ENCODE measurements around the gene CASTOR2. TPM values are rescaled to one million over a fixed set of nuclear protein-coding genes. Genes with fewer than 3 reads are reported as not detected.
"Not testable (repeated sequence)": the region's sequence is repeated elsewhere in the genome, so short reads cannot be mapped to it uniquely, and the experiment has no call there.

CASTOR2 gene
- 5.6 and 7.3 TPM in 2 replicates for total RNA-seq (2014; rRNA removed; shearing (Covaris generic))

- DNase-seq (ENCODE audit: low read depth): not testable (repeated sequence)
Observed at GRCh38 chr7:74964511-74965119, at the start of gene CASTOR2. CASTOR2 (plus strand) TSS chr7:74964705; CDS start chr7:74964986, 281 bp downstream.

GRCh38 chr7:74922321-74922890 is 42.1 kb upstream of the CASTOR2 start:
- not testable (repeated sequence) for DNase-seq (ENCODE audit: low read depth)

GRCh38 chr7:74923644-74924043 is 40.9 kb upstream of the CASTOR2 start:
- DNase-seq (ENCODE audit: low read depth): not testable (repeated sequence)

- not testable (repeated sequence) for DNase-seq (ENCODE audit: low read depth)
Observed at GRCh38 chr7:74926968-74927367, 37.5 kb upstream of the CASTOR2 start.

- DNase-seq (ENCODE audit: low read depth): not testable (repeated sequence)
Observed at GRCh38 chr7:74931563-74932328, 32.8 kb upstream of the CASTOR2 start.

- not testable (repeated sequence) for DNase-seq (ENCODE audit: low read depth)
Observed at GRCh38 chr7:74939429-74939828, 25.1 kb upstream of the CASTOR2 start.

GRCh38 chr7:74941302-74942069 is 23.0 kb upstream of the CASTOR2 start:
- not testable (repeated sequence) for DNase-seq (ENCODE audit: low read depth)

GRCh38 chr7:74943923-74944322 is 20.6 kb upstream of the CASTOR2 start:
- not testable (repeated sequence) for DNase-seq (ENCODE audit: low read depth)

GRCh38 chr7:74947741-74948140 is 16.8 kb upstream of the CASTOR2 start:
- not testable (repeated sequence) for DNase-seq (ENCODE audit: low read depth)

GRCh38 chr7:74953774-74954173 is 10.7 kb upstream of the CASTOR2 start:
- not testable (repeated sequence) for DNase-seq (ENCODE audit: low read depth)

GRCh38 chr7:74958328-74958727 is 6.2 kb upstream of the CASTOR2 start:
- DNase-seq (ENCODE audit: low read depth): not testable (repeated sequence)

- not testable (repeated sequence) for DNase-seq (ENCODE audit: low read depth)
Observed at GRCh38 chr7:74963704-74964510, 598 bp upstream of the CASTOR2 start.

- not testable (repeated sequence) for DNase-seq (ENCODE audit: low read depth)
Observed at GRCh38 chr7:74966208-74966854, 1.8 kb downstream of the CASTOR2 start.

GRCh38 chr7:74966909-74967308 is 2.4 kb downstream of the CASTOR2 start:
- DNase-seq (ENCODE audit: low read depth): not testable (repeated sequence)

- not testable (repeated sequence) for DNase-seq (ENCODE audit: low read depth)
Observed at GRCh38 chr7:74971431-74971830, 6.9 kb downstream of the CASTOR2 start.

- DNase-seq (ENCODE audit: low read depth): not testable (repeated sequence)
Observed at GRCh38 chr7:74972377-74972776, 7.9 kb downstream of the CASTOR2 start.

GRCh38 chr7:74975959-74976358 is 11.5 kb downstream of the CASTOR2 start:
- not testable (repeated sequence) for DNase-seq (ENCODE audit: low read depth)

GRCh38 chr7:74977523-74977922 is 13.0 kb downstream of the CASTOR2 start:
- DNase-seq (ENCODE audit: low read depth): not testable (repeated sequence)

GRCh38 chr7:74988436-74988835 is 23.9 kb downstream of the CASTOR2 start:
- not testable (repeated sequence) for DNase-seq (ENCODE audit: low read depth)

- no peak for DNase-seq (ENCODE audit: low read depth)
Observed at GRCh38 chr7:74993121-74993520, 28.6 kb downstream of the CASTOR2 start.
